OCI-LY7 (cell line): Measurements from ENCODE around the gene GJD2.

ENCODE experiments used
- EZH2phosphoT487 ChIP-seq: fragments of 200-600 bp; sonication (generic); IDR thresholded peaks from 2 replicates; pipeline ENCODE4 v1.6.1; 2018; ENCODE audit warnings: low read depth, borderline replicate concordance, mild to moderate bottlenecking, mixed run types, antibody characterized with exemption, low read length, moderate library complexity, mixed read lengths
- TF ChIP-seq, protein P1 (sequence below): fragments of 200-600 bp; sonication (generic); conservative IDR thresholded peaks from 2 replicates; pipeline ENCODE4 v1.5.1; 2014; ENCODE audit warnings: mild to moderate bottlenecking, antibody characterized with exemption, low read length, moderate library complexity, mixed read lengths

DNA sequence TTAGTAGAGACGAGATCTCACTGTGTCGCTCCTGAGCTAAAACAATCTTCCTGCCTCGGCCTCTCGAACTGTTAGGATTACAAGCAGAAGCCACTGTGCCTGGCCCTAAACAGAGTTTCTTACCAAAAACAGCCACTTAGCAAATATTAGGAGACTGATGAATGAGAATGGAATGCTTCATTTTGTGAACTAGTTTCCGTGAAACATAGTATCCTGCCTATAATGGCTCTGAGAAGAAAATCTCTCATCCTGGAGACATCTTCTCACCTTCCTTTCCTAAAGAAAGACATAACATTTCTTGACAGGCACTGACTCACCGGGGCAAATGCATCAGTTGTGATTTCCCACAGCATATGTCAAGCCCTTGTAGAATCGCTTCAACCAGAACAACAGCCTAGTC, 44.9 kb downstream of the GJD2 start:
- TF ChIP-seq, protein P1, sequence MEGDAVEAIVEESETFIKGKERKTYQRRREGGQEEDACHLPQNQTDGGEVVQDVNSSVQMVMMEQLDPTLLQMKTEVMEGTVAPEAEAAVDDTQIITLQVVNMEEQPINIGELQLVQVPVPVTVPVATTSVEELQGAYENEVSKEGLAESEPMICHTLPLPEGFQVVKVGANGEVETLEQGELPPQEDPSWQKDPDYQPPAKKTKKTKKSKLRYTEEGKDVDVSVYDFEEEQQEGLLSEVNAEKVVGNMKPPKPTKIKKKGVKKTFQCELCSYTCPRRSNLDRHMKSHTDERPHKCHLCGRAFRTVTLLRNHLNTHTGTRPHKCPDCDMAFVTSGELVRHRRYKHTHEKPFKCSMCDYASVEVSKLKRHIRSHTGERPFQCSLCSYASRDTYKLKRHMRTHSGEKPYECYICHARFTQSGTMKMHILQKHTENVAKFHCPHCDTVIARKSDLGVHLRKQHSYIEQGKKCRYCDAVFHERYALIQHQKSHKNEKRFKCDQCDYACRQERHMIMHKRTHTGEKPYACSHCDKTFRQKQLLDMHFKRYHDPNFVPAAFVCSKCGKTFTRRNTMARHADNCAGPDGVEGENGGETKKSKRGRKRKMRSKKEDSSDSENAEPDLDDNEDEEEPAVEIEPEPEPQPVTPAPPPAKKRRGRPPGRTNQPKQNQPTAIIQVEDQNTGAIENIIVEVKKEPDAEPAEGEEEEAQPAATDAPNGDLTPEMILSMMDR = no peak
- no peak for TF ChIP-seq EZH2phosphoT487
